CD4-positive, CD25-positive, alpha-beta regulatory T cell (primary cell): ENCODE results near the gene ADAMTS18. TPM values are rescaled to one million over a fixed set of nuclear protein-coding genes. Genes with fewer than 3 reads are reported as not detected.

Source experiments
- ATAC-seq, 2 donors: fragments of 150-1000 bp; cut with Tn5 transposase; one replicate each; pipeline ENCODE4 v1.10.0; 2021; ENCODE audit warnings: low read depth in 2 of 2, moderate number of reproducible peaks in 2 of 2, moderate library complexity in 1 of 2
- DNase-seq, 3 donors: peaks; one replicate each; pipeline versions ENCODE4 v3.0.0 to v3.0.0-alpha.2; 2012 to 2022; ENCODE audit warnings: mixed read lengths in 1 of 3
- H3K27ac ChIP-seq: one replicate; pipeline ENCODE4 v1.7.0; 2013; ENCODE audit warnings: mild to moderate bottlenecking, low read length; ENCODE audit not compliant: insufficient read depth, poor library complexity, severe bottlenecking
- H3K27me3 ChIP-seq: one replicate; pipeline ENCODE4 v1.7.0; 2013; ENCODE audit warnings: low read length; ENCODE audit not compliant: control insufficient read depth, insufficient read depth
- H3K36me3 ChIP-seq: one replicate; pipeline ENCODE4 v1.7.0; 2013; ENCODE audit warnings: mild to moderate bottlenecking, low read length, moderate library complexity; ENCODE audit not compliant: control insufficient read depth, insufficient read depth
- H3K4me1 ChIP-seq: 2 replicates; pipeline ENCODE4 v1.7.0; 2013; ENCODE audit warnings: mild to moderate bottlenecking, low read length; ENCODE audit not compliant: insufficient read depth, control insufficient read depth, poor library complexity, severe bottlenecking
- H3K4me3 ChIP-seq: one replicate; pipeline ENCODE4 v1.7.0; 2013; ENCODE audit warnings: low read depth, mild to moderate bottlenecking, low read length, moderate library complexity
- H3K9me3 ChIP-seq, 2 experiments: 1 replicate in 1 of 2; 2 replicates in 1 of 2; pipeline ENCODE4 v1.7.0; 2013; ENCODE audit warnings: low read length in 2 of 2, mild to moderate bottlenecking in 1 of 2, moderate library complexity in 1 of 2; ENCODE audit not compliant: control insufficient read depth in 2 of 2
- H3K27ac Mint-ChIP-seq, 3 donors: one replicate each; pipeline ENCODE4 v1.8.0; 2020 to 2022; ENCODE audit warnings: mild to moderate bottlenecking in 3 of 3, mixed read lengths in 3 of 3, moderate library complexity in 2 of 3
- H3K27me3 Mint-ChIP-seq: one replicate; pipeline ENCODE4 v1.8.0; 2022; ENCODE audit warnings: mild to moderate bottlenecking, mixed read lengths
- H3K36me3 Mint-ChIP-seq: one replicate; pipeline ENCODE4 v1.8.0; 2020; ENCODE audit warnings: mixed read lengths
- H3K4me1 Mint-ChIP-seq, 4 donors: one replicate each; pipeline ENCODE4 v1.8.0; 2020 to 2022; ENCODE audit warnings: mixed read lengths in 4 of 4, mild to moderate bottlenecking in 1 of 4
- H3K4me3 Mint-ChIP-seq, 4 donors: one replicate each; pipeline ENCODE4 v1.8.0; 2020 to 2022; ENCODE audit warnings: mild to moderate bottlenecking in 4 of 4, mixed read lengths in 4 of 4, moderate library complexity in 3 of 4
- H3K9me3 Mint-ChIP-seq, 7 donors: one replicate each; pipeline ENCODE4 v1.8.0; 2020 to 2022; ENCODE audit warnings: mixed read lengths in 7 of 7, mild to moderate bottlenecking in 3 of 7, moderate library complexity in 2 of 7
- polyA plus RNA-seq, 4 donors: library from polyadenylated mRNA; unstranded; fragments of 300-500 nt; fragmentation: Illumina TruSeq; gene quantifications; one replicate each; pipeline ENCODE4 v1.2.3, GENCODE V29; 2021
- total RNA-seq: library from RNA; stranded (reverse); gene quantifications from one replicate; pipeline ENCODE4 v1.2.3, GENCODE V29; 2022

Gene ADAMTS18
- total and polyA plus RNA-seq, 5 donors from 2014 or later = not detected

GRCh38 chr16:77434022-77434529, 758 bp downstream of the ADAMTS18 start:
- Histone ChIP-seq H3K9me3 (no peaks in the 10 kb centered on the region), H3K27me3 (peaks cover 3% of the 10 kb centered on the region), H3K27ac (no peak overlapping the region), H3K36me3 (no peaks in the 10 kb centered on the region), H3K4me1 (no peaks in the 10 kb centered on the region), H3K4me3 (no peak overlapping the region)
- Mint-ChIP-seq H3K36me3 (no peaks in the 10 kb centered on the region), H3K4me3 (no peak overlapping the region), H3K9me3 (peaks cover 0 to 5% (median under 1%) of the 10 kb centered on the region in 7 donors), H3K27me3 (peaks cover 34% of the 10 kb centered on the region), H3K4me1 (no peaks in the 10 kb centered on the region), H3K27ac (no peak overlapping the region)
- DNase-seq = no peak
- no peak for ATAC-seq

GRCh38 chr16:77433146-77433545, 1.7 kb downstream of the ADAMTS18 start:
- DNase-seq = no peak
- peaks cover 3% of the 10 kb centered on the region for H3K27me3 ChIP-seq
- H3K4me3 ChIP-seq = no peak overlapping the region
- Mint-ChIP-seq H3K4me3 (no peak overlapping the region), H3K27ac (no peak overlapping the region), H3K36me3 (no peaks in the 10 kb centered on the region), H3K9me3 (peaks cover 0 to 5% (median 1%) of the 10 kb centered on the region in 7 donors), H3K27me3 (peaks cover 34% of the 10 kb centered on the region), H3K4me1 (no peaks in the 10 kb centered on the region)
- H3K36me3 ChIP-seq = no peaks in the 10 kb centered on the region
- no peaks in the 10 kb centered on the region for H3K9me3 ChIP-seq
- ATAC-seq = no peak
- H3K4me1 ChIP-seq = no peaks in the 10 kb centered on the region
- no peak overlapping the region for H3K27ac ChIP-seq

GRCh38 chr16:77432264-77432663, 2.6 kb downstream of the ADAMTS18 start:
- Mint-ChIP-seq H3K27me3 (peaks cover 30% of the 10 kb centered on the region), H3K4me3 (no peak overlapping the region), H3K36me3 (no peaks in the 10 kb centered on the region), H3K9me3 (peaks cover 0 to 5% (median 1%) of the 10 kb centered on the region in 7 donors), H3K4me1 (no peaks in the 10 kb centered on the region), H3K27ac (no peak overlapping the region)
- ATAC-seq (no peak), DNase-seq (no peak)
- Histone ChIP-seq H3K36me3 (no peaks in the 10 kb centered on the region), H3K9me3 (no peaks in the 10 kb centered on the region), H3K4me1 (no peaks in the 10 kb centered on the region), H3K27me3 (peaks cover 3% of the 10 kb centered on the region), H3K27ac (no peak overlapping the region), H3K4me3 (no peak overlapping the region)

GRCh38 chr16:77430787-77431585, 3.8 kb downstream of the ADAMTS18 start:
- no peak overlapping the region for H3K27ac Mint-ChIP-seq
- peaks cover 23% of the 10 kb centered on the region for H3K27me3 Mint-ChIP-seq
- H3K9me3 Mint-ChIP-seq = peaks cover 0 to 5% (median 1%) of the 10 kb centered on the region in 7 donors
- ATAC-seq = no peak
- H3K4me3 Mint-ChIP-seq = no peak overlapping the region
- H3K4me1 Mint-ChIP-seq = no peaks in the 10 kb centered on the region
- peaks cover 3% of the 10 kb centered on the region for H3K27me3 ChIP-seq
- H3K4me1 ChIP-seq = no peaks in the 10 kb centered on the region
- no peak for DNase-seq
- H3K4me3 ChIP-seq = no peak overlapping the region
- no peaks in the 10 kb centered on the region for H3K36me3 ChIP-seq
- no peak overlapping the region for H3K27ac ChIP-seq
- no peaks in the 10 kb centered on the region for H3K9me3 ChIP-seq
- H3K36me3 Mint-ChIP-seq = no peaks in the 10 kb centered on the region

- Histone ChIP-seq H3K9me3 (no peaks in the 10 kb centered on the region), H3K27ac (no peak overlapping the region), H3K4me1 (no peaks in the 10 kb centered on the region), H3K4me3 (no peak overlapping the region), H3K27me3 (peaks cover 3% of the 10 kb centered on the region), H3K36me3 (no peaks in the 10 kb centered on the region)
- Mint-ChIP-seq H3K36me3 (no peaks in the 10 kb centered on the region), H3K9me3 (peaks cover 0 to 5% (median 1%) of the 10 kb centered on the region in 7 donors), H3K27ac (no peak overlapping the region), H3K4me1 (no peaks in the 10 kb centered on the region), H3K27me3 (peaks cover 18% of the 10 kb centered on the region), H3K4me3 (no peak overlapping the region)
- no peak for ATAC-seq
- DNase-seq = no peak
Measured at GRCh38 chr16:77430360-77430759, 4.5 kb downstream of the ADAMTS18 start.

GRCh38 chr16:77424871-77425604, 9.8 kb downstream of the ADAMTS18 start:
- Histone ChIP-seq H3K4me1 (no peaks in the 10 kb centered on the region), H3K36me3 (no peaks in the 10 kb centered on the region), H3K4me3 (no peak overlapping the region), H3K9me3 (no peaks in the 10 kb centered on the region), H3K27me3 (no peaks in the 10 kb centered on the region), H3K27ac (no peak overlapping the region)
- peaks cover 0 to 5% (median 0%) of the 10 kb centered on the region in 7 donors for H3K9me3 Mint-ChIP-seq
- ATAC-seq (no peak), DNase-seq (no peak)
- no peak overlapping the region for H3K4me3 Mint-ChIP-seq
- no peak overlapping the region for H3K27ac Mint-ChIP-seq
- no peaks in the 10 kb centered on the region for H3K27me3 Mint-ChIP-seq
- H3K4me1 Mint-ChIP-seq = no peaks in the 10 kb centered on the region
- no peaks in the 10 kb centered on the region for H3K36me3 Mint-ChIP-seq

GRCh38 chr16:77422196-77422784, 12.5 kb downstream of the ADAMTS18 start:
- Mint-ChIP-seq H3K27ac (no peak overlapping the region), H3K4me1 (no peaks in the 10 kb centered on the region), H3K9me3 (no peaks in the 10 kb centered on the region), H3K4me3 (no peak overlapping the region), H3K36me3 (no peaks in the 10 kb centered on the region), H3K27me3 (no peaks in the 10 kb centered on the region)
- H3K4me3 ChIP-seq = no peak overlapping the region
- no peaks in the 10 kb centered on the region for H3K36me3 ChIP-seq
- H3K27ac ChIP-seq = no peak overlapping the region
- no peaks in the 10 kb centered on the region for H3K27me3 ChIP-seq
- ATAC-seq = no peak
- no peak for DNase-seq
- no peaks in the 10 kb centered on the region for H3K4me1 ChIP-seq
- no peaks in the 10 kb centered on the region for H3K9me3 ChIP-seq
